NCI-H2196 (cell line): ENCODE results near the gene FAM228B.

Experiments
- DNase-seq: peaks from one replicate; lab custom pipeline; 2025; ENCODE audit not compliant: unreplicated experiment; lab: John Stamatoyannopoulos, UW

Gene FAM228B

GRCh38 chr2:24200799-24201198 lies 77.5 kb downstream of the FAM228B start:
- DNase-seq = no peak

- DNase-seq = no peak
Measured at GRCh38 chr2:24203029-24203786, 79.9 kb downstream of the FAM228B start.

- DNase-seq = no peak
Measured at GRCh38 chr2:24203787-24204150, 80.5 kb downstream of the FAM228B start.

GRCh38 chr2:24204505-24204904 lies 81.2 kb downstream of the FAM228B start:
- no peak for DNase-seq

GRCh38 chr2:24205131-24205530 lies 81.9 kb downstream of the FAM228B start:
- DNase-seq = no peak

DNA sequence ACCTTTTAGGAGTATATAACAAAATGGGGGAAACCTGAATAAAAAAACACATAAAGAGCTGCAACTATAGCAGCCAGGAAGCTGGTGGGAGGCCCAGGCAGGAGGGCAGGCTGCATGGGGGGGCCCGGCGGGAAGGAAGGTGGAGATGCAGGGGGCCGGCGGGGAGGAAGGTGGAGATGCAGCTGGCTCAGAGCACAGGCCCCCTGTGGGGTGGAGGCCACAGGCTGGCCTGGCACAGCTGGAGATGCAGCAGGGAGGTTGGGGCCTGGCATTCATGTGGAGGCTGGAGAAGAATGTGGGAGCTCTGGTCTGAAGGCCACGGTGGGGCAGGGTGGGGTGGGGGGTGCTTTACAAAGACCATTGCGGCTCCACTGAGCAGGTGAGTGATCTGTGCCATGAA lies 83.0 kb downstream of the FAM228B start:
- DNase-seq = no peak

- no peak for DNase-seq
Measured at GRCh38 chr2:24206714-24207113, 83.4 kb downstream of the FAM228B start.

DNA sequence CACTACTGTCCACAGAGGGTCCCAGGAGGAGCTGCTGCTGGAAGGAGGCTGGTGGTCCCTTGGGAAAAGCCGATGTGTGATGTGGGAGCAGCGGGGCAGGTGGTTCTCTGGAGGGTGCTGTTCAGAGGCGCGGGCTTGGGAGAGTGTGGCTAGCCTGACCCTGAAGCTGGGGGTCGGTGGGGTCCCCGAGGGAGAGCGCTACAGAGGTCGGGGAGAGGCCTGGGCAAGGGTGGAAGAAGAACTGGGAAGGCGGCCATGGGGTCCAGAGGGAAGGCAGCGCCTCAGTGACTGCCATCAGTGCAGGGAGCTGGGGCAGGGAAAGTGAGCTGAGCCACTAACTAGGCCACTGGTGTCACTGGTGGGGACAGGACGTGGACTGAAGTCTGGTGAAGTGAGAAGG lies 84.1 kb downstream of the FAM228B start:
- DNase-seq = no peak

DNA sequence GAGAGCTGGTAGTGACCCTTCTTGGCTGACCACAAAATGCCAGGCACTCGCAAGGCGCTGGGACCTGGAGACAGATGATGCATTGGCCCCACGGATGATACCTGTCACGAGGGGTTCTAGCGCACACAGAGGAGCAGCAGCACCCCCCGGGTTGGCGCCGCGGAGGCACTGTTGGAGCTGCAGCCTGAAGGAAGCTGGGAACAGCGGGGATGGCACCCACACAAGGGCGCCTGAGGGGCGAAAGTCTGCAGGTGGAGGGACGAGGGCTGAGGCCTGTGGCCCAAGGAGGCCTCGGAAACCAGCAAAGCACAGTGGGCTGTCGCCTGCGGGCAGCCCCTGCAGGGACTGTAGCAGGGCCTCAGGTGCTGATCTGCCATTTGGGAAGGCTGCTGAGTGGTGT lies 85.2 kb downstream of the FAM228B start:
- DNase-seq = no peak

GRCh38 chr2:24209389-24210105 lies 86.3 kb downstream of the FAM228B start:
- DNase-seq = no peak

DNA sequence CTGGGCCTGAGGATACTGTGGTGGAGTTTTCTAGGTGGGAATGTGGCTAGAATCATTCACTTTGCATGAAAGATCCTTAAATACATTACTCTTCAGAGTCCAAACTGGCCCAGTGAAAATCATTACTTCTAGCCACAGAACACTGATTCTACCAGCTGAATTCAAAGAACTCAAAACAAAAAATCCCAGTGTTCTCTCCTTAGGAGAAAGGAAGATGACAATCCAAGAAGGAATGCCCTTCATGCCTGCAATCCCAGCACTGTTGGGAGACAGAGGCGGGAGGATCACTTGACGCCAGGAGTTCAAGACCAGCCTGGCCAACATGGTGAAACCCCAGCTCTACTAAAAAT lies 86.8 kb downstream of the FAM228B start:
- no peak for DNase-seq

GRCh38 chr2:24210723-24211122 lies 87.5 kb downstream of the FAM228B start:
- DNase-seq = no peak

- DNase-seq = no peak
Measured at GRCh38 chr2:24211408-24211807, 88.1 kb downstream of the FAM228B start.

DNA sequence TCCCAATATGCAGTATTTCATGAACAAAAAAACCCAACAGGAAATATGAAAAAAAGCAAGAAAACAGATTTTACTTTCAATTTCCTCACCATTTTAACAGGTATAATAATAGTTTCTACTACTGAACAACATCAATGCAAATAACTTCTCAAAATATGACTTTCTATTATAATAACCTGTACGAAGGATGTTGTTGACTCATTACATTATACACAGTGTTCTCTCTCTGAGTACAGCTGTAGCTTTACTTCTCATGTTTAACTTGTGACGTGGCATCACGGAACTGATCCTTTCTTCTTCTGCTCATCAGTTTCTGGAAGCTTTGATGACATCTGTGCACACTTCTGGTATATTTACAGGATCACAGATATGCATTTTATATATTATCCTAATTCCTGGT lies 91.6 kb downstream of the FAM228B start:
- DNase-seq = no peak
